Measurements from ENCODE around the gene THOC5. TPM values are rescaled to one million over a fixed set of nuclear protein-coding genes. Genes with fewer than 3 reads are reported as not detected.

The THOC5 gene
- total RNA-seq, 1 donor from 2014 or later = 175 TPM

DNA sequence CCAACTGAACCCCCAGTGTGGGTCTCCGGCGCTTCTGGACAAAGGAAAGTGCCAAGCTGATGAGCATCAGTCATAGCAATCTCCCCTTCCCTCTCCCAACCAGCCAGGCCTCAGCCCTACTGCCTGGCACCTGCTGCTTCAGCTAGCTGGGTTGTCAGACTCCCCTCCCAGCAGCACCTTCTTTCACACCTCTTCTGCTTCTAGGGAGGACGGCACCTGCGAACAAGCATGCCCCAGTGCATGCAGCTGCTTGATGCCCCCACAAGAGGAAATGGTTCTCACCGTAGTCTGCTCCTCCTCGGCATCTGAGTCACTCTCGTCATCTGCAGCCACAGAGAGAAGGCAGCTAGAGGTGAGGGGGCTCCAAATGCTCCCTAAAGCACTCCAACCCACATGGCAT is 25.4 kb downstream of the THOC5 start:
- Mint-ChIP-seq H3K36me3 (ENCODE audit: unreplicated experiment) (peaks cover 4% of the 10 kb centered on the region), H3K27ac (ENCODE audit: unreplicated experiment) (no peak overlapping the region), H3K9me3 (ENCODE audit: unreplicated experiment) (no peaks in the 10 kb centered on the region), H3K27me3 (ENCODE audit: unreplicated experiment) (no peaks in the 10 kb centered on the region), H3K4me1 (ENCODE audit: low read depth, unreplicated experiment) (no peaks in the 10 kb centered on the region), H3K4me3 (ENCODE audit: unreplicated experiment) (no peak overlapping the region)
- TF ChIP-seq, protein P1, sequence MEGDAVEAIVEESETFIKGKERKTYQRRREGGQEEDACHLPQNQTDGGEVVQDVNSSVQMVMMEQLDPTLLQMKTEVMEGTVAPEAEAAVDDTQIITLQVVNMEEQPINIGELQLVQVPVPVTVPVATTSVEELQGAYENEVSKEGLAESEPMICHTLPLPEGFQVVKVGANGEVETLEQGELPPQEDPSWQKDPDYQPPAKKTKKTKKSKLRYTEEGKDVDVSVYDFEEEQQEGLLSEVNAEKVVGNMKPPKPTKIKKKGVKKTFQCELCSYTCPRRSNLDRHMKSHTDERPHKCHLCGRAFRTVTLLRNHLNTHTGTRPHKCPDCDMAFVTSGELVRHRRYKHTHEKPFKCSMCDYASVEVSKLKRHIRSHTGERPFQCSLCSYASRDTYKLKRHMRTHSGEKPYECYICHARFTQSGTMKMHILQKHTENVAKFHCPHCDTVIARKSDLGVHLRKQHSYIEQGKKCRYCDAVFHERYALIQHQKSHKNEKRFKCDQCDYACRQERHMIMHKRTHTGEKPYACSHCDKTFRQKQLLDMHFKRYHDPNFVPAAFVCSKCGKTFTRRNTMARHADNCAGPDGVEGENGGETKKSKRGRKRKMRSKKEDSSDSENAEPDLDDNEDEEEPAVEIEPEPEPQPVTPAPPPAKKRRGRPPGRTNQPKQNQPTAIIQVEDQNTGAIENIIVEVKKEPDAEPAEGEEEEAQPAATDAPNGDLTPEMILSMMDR (IDR thresholded peaks at IDR 0.05; ENCODE audit: partially characterized antibody, unreplicated experiment) = no peak
- DNase-seq = no peak

DNA sequence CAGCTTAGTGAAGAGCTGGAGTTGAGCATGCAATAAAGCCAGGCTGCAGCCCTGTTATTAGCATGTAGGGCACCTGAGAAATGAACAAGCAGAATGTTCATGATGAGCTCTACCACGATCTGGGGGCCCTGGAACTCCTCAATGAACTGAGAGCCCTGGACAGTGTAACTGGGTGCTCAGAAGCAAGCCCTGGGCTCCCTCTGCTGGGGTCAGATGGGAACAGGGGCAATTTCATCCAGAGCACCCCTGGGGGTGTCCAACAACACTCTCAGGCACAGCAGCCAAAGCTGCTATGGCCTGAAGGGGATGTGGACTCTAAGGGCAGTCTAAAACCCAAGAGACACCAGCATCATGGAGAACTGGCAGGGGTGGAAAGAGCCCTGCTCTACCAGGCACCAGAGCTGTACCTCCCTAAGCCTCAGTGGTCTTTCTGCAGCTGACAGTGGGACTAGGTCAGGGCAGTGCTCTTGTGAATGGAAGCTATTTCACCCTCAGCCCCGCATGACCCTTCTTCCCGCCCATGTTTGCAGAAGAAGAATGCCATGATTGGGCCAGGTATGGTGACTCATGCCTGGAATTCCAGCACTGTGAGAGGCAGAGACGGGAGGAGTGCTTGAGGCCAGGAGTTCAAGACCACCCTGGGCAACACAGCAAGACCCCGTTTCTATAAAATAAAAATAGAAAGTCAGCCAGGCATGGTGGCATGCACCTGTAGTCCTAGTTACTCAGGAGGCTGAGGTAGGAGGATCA is 28.9 kb downstream of the THOC5 start:
- Mint-ChIP-seq H3K4me1 (ENCODE audit: low read depth, unreplicated experiment) (no peaks in the 10 kb centered on the region), H3K36me3 (ENCODE audit: unreplicated experiment) (peaks cover 4% of the 10 kb centered on the region), H3K9me3 (ENCODE audit: unreplicated experiment) (no peaks in the 10 kb centered on the region), H3K27ac (ENCODE audit: unreplicated experiment) (no peak overlapping the region), H3K4me3 (ENCODE audit: unreplicated experiment) (no peak overlapping the region), H3K27me3 (ENCODE audit: unreplicated experiment) (no peaks in the 10 kb centered on the region)
- DNase-seq = peak; percentile 41
- TF ChIP-seq, protein P1 (IDR thresholded peaks at IDR 0.05; ENCODE audit: partially characterized antibody, unreplicated experiment) = no peak

DNA sequence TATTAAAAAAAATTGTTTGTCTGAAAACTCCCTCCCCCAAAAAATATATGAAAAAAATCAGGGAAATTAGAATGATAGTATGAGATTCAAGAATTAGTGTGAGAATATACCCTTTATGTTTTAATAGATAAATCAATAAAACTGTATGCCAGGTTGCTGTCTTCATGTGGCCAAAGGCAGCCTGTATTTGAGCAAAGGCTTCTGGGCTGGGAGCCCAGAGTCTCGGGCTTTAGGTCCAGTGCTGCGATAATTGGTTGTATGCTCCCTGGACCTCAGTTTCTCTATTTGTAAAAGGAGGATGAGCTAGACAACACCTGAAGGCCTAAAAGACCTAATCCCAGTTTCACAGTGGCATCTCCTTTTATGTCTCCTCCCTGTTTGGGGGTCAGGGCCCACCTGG is 29.8 kb downstream of the THOC5 start:
- Mint-ChIP-seq H3K9me3 (ENCODE audit: unreplicated experiment) (no peaks in the 10 kb centered on the region), H3K27me3 (ENCODE audit: unreplicated experiment) (no peaks in the 10 kb centered on the region), H3K4me3 (ENCODE audit: unreplicated experiment) (no peak overlapping the region), H3K36me3 (ENCODE audit: unreplicated experiment) (peaks cover 4% of the 10 kb centered on the region), H3K27ac (ENCODE audit: unreplicated experiment) (no peak overlapping the region), H3K4me1 (ENCODE audit: low read depth, unreplicated experiment) (no peaks in the 10 kb centered on the region)
- TF ChIP-seq, protein P1 (IDR thresholded peaks at IDR 0.05; ENCODE audit: partially characterized antibody, unreplicated experiment) = no peak
- no peak for DNase-seq

DNA sequence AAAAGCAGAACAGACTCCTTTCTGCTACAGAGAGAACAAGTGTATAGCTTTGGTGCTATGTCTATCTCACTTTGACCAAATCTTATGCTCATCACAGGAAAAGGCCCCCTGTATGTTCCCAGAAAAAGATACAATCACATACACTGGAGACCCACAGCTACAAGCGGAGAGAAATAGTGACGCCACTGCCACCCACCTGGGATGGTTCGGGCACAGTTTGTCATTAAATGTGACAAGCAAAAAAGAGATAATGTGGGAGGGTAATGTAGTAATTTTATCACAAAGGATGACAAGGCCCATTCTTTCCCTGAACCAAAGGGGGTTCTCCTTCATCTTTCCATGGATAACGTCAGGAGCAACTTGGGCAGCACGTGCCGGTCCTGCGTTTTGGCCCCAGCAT is 32.0 kb downstream of the THOC5 start:
- H3K27me3 Mint-ChIP-seq (ENCODE audit: unreplicated experiment) = no peaks in the 10 kb centered on the region
- TF ChIP-seq, protein P1 (IDR thresholded peaks at IDR 0.05; ENCODE audit: partially characterized antibody, unreplicated experiment) = no peak
- no peak overlapping the region for H3K4me3 Mint-ChIP-seq (ENCODE audit: unreplicated experiment)
- H3K4me1 Mint-ChIP-seq (ENCODE audit: low read depth, unreplicated experiment) = no peaks in the 10 kb centered on the region
- H3K27ac Mint-ChIP-seq (ENCODE audit: unreplicated experiment) = no peak overlapping the region
- no peak for DNase-seq
- H3K36me3 Mint-ChIP-seq (ENCODE audit: unreplicated experiment) = peaks cover 4% of the 10 kb centered on the region
- no peaks in the 10 kb centered on the region for H3K9me3 Mint-ChIP-seq (ENCODE audit: unreplicated experiment)

DNA sequence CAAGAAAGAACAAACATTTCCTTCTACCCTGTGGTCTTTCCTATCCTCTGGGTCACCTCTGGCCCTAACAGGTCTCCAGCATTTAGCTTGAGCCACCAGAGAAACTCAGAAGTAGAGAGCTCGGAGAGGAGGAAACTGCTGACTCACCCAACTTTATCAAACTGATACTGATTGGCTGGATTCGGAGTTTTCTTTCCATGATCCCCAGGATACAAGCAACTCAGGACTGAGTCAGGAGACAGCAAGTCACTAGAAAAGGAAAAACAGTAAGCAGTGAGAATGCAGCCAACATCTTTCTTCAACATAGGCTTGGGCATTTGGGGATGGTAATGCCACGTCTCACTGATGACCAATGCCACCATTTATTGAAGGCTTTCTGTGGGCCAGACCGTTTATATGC is 32.7 kb downstream of the THOC5 start:
- Mint-ChIP-seq H3K4me1 (ENCODE audit: low read depth, unreplicated experiment) (no peaks in the 10 kb centered on the region), H3K9me3 (ENCODE audit: unreplicated experiment) (peaks cover 1% of the 10 kb centered on the region), H3K36me3 (ENCODE audit: unreplicated experiment) (peaks cover 4% of the 10 kb centered on the region), H3K4me3 (ENCODE audit: unreplicated experiment) (no peak overlapping the region), H3K27me3 (ENCODE audit: unreplicated experiment) (no peaks in the 10 kb centered on the region), H3K27ac (ENCODE audit: unreplicated experiment) (no peak overlapping the region)
- TF ChIP-seq, protein P1 (IDR thresholded peaks at IDR 0.05; ENCODE audit: partially characterized antibody, unreplicated experiment) = no peak
- no peak for DNase-seq
